Spleen (tissue), 7 donors: ENCODE measurements around the gene TMEM30B.

Source experiments
- POLR2A ChIP-seq, 3 donors: fragments of 450-650 bp; IDR thresholded peaks; one replicate each; pipeline ENCODE4 v1.5.1; 2017; ENCODE audit warnings: antibody characterized with exemption in 3 of 3, mild to moderate bottlenecking in 1 of 3
- TF ChIP-seq, protein P1 (sequence below), 11 experiments: fragments of 200-600 bp in 7 of 11; fragments of 450-650 bp in 4 of 11; sonication (generic) in 4 of 11; IDR thresholded peaks in 8 of 11; conservative IDR thresholded peaks in 3 of 11; 1 replicate in 7 of 11; 2 replicates in 4 of 11; pipeline versions ENCODE4 v1.4.0 to v1.8.0; 2016 to 2021; ENCODE audit warnings: antibody characterized with exemption in 11 of 11, inconsistent platforms in 4 of 11, mild to moderate bottlenecking in 1 of 11
- donor health status: DM: no; HTN: no; CAD: no; lungs with moderate emphysema.
- donor health status: DM: no; HTN: no; CAD: no.
- donor health status: DM: no; HTN: no; CAD: no.

DNA sequence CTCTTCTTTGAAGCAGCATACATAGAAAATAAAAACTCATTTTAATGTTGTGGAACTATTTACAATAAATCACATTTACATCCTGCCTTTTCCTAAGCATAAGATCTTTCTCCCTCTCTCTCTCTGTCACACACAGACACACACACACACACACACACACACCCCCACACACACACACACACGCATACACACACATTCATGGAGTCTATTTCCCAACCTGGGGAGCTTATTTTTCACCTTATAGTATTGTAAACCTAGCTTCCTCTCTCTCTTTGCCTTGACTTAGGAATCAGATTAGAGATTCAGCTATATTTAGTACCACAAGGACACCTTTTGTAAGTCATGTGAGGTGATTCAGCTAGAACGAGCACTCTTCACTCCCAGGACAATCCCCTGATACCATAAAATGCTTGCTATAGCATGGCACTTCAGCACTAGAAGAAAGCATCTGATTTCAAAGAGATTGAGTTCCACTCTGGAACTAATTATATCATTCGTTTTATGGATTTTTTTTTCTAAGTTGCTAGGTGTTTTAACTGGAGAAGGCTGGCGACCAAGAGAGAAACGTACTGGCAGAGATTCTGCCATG lies 23.6 kb downstream of the TMEM30B start:
- TF ChIP-seq, protein P1, sequence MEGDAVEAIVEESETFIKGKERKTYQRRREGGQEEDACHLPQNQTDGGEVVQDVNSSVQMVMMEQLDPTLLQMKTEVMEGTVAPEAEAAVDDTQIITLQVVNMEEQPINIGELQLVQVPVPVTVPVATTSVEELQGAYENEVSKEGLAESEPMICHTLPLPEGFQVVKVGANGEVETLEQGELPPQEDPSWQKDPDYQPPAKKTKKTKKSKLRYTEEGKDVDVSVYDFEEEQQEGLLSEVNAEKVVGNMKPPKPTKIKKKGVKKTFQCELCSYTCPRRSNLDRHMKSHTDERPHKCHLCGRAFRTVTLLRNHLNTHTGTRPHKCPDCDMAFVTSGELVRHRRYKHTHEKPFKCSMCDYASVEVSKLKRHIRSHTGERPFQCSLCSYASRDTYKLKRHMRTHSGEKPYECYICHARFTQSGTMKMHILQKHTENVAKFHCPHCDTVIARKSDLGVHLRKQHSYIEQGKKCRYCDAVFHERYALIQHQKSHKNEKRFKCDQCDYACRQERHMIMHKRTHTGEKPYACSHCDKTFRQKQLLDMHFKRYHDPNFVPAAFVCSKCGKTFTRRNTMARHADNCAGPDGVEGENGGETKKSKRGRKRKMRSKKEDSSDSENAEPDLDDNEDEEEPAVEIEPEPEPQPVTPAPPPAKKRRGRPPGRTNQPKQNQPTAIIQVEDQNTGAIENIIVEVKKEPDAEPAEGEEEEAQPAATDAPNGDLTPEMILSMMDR (IDR thresholded peaks at IDR 0.05 in 8 of 11, conservative IDR thresholded peaks at IDR 0.05 in 3 of 11): no peak
- no peak for TF ChIP-seq POLR2A (IDR thresholded peaks at IDR 0.05)
